HG02981 (cell line): ENCODE results near the gene TGFA.

Source experiments
- ATAC-seq: cut with Tn5 transposase; IDR thresholded peaks from one replicate; pipeline ENCODE4 v1.9.1; 2021; ENCODE audit warnings: mild to moderate bottlenecking, moderate library complexity; ENCODE audit not compliant: unreplicated experiment

The TGFA gene

GRCh38 chr2:70499253-70499652 is 54.4 kb downstream of the TGFA start:
- ATAC-seq: no peak

DNA sequence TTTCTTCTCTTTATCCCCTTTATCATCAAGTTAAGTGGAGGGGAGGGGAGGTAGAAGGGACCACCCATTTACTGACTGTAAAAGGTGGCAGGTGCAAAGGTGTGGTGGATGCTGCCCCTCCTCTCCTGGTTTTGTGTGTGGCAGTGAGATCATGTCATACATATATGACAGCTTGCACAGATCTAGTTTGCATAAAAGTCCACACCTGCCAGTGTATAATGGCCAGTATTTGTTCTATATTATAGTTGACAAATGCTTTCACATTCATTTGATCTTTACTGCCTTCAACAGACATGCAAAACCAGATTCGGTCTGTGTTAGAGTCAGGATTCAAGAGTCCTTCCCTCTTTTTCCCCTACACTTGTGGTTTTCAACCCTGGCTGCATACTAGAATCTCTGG is 55.1 kb downstream of the TGFA start:
- ATAC-seq: no peak

DNA sequence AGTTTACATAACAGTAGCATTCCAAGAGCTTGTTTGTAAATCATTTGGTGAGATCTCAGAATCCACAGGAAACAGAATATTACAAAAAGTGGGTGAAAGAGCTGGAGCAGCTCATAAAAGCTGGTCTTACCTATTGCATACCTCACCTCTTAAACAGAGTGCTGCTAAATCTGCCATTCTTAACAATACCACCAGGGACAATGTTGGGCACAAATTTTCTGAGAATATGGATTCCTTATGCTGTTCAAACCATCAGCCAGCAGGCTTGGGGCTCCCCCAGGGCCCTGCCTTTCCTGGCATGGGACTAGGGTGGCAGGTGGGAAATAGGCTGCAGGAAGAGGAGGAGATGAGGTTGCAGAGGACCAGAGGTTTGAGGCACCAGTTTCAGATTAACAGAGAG is 55.6 kb downstream of the TGFA start:
- no peak for ATAC-seq

GRCh38 chr2:70496819-70497218 is 56.8 kb downstream of the TGFA start:
- ATAC-seq: no peak

GRCh38 chr2:70494293-70494886 is 59.2 kb downstream of the TGFA start:
- ATAC-seq: no peak

DNA sequence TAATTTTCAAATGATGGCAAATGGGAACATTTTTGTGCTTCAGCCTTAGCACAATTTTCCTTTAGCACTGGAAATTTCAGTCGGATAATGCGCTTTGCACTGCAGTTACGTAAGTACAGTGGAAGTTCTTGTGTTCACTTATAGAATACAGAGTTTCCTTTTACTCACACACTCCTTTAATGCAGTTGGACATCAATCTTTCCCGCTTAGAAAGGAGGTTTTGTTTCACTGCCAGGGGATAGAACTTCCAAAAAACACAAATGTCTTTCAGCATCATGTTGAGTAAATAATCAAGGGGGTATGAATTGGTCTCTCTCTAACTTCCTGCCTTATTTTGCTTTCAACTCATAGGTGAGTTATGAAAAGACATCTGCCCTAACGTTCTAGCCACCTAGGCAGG is 63.2 kb downstream of the TGFA start:
- no peak for ATAC-seq

- no peak for ATAC-seq
These were observed 64.5 kb downstream of the TGFA start for GRCh38 chr2:70489165-70489564.

DNA sequence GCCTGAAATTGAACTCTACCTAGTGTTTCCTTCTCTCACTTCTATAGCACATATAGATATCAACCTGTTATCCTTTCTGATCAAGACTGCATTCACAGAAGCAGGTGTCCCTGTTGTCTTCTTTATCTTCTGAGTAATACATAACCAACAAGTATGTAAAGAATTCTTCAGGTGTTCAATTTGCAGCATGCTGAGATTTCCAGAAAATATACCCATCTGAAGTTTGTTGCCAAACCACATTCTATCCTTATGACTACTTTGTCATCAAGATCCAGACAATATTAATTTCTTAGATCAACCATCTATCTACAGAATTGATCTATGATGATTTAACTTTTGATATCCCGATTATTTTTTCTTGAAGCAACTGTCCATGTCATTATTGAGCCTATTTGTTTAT is 69.5 kb downstream of the TGFA start:
- ATAC-seq: no peak

DNA sequence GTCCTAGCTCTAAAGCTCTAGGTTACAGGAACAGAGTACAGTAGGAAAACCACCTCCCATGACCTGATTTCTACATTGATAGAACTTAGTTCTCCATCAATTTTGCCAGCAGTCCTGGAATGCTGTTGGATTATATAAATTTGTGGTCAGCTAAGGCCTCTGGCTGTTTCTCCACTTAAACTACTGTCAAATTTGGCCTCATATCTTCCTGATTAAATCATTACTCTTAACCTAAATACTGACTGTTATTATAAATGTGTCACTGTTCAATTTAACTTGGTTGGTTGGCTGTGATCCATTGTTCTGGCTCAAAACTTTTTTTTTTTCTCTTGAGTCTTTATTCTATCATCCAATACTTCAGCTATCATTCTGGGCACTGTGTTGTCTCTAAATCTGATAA is 71.2 kb downstream of the TGFA start:
- ATAC-seq: no peak

GRCh38 chr2:70480468-70480867 is 73.2 kb downstream of the TGFA start:
- no peak for ATAC-seq

DNA sequence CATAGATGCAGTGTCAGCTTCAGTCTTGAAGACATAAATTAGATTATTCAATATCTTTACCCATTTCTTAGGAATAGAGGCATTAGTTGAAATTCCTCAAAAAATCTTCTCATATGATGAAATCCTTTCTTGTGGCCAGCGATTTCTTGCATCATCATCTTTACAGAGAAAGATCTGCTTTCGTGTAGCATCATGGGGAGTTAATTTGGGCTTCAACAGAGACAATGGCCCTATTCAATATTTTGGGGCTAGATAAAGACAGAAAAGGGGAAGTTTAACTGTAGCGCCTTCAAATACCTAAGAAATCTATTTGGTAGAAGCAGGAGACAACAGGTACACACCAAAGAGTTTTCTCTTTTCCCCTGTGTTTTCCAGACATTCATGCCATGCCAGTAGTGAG is 73.8 kb downstream of the TGFA start:
- ATAC-seq: no peak

- no peak for ATAC-seq
These were observed 76.2 kb downstream of the TGFA start for GRCh38 chr2:70477441-70477844.

- ATAC-seq: no peak
These were observed 78.4 kb downstream of the TGFA start for GRCh38 chr2:70475266-70475665.

DNA sequence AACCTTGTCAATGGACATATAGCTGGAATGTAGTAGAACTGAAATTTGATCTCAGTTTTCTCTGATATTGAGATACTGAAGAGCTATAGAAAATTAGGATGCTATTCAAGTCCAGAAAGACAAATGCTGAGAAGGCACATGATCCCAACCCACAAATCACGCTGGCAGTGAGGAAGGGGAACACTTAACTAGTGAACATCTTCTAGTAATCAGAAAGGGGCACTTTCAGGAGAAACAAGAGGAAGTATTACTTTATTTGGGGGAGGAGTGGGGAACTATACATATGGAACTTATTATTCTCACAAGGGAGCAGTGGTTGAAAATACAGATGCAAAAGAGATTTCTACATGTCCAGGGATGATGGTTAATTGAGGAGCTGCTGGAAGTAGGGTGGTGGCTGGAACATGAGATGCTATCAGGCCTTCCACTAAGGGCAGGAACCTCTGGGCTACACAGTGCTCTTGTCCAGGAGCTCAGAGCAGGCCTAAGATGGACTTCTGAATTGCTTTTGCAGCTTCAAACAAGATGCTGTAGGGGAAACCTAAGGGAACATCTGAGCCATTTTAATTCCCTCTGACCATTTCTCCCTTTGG is 79.3 kb downstream of the TGFA start:
- ATAC-seq: no peak

DNA sequence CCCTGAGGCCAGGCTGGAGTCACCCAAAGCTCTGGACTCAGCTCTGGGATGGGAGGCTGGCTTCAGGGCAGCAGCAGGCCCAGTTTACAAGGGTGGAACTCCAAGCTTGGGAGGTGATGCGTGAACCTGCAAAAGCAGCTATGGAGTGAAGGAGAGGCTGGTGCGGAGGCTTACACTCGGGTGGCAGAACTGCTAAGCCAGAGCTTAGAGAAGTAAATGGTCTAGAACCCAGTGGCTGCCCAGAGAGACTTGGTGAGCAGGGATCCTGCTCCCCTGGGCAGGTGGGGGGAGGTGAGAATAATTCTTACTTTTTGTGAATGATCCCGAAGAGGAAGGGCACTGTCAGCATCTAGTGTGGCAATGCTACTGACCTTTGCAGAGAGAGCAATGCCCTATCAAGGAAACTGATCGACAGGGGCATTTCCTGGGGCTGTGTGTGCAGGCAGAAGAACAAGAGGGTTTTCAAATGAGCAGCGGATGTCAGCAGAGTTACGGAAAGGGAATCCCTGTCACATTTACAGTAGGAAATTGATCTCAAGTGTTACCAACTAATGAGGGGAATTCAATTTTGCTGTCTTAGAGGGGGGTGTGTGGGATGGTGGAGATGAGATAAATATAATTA is 80.4 kb downstream of the TGFA start:
- no peak for ATAC-seq

DNA sequence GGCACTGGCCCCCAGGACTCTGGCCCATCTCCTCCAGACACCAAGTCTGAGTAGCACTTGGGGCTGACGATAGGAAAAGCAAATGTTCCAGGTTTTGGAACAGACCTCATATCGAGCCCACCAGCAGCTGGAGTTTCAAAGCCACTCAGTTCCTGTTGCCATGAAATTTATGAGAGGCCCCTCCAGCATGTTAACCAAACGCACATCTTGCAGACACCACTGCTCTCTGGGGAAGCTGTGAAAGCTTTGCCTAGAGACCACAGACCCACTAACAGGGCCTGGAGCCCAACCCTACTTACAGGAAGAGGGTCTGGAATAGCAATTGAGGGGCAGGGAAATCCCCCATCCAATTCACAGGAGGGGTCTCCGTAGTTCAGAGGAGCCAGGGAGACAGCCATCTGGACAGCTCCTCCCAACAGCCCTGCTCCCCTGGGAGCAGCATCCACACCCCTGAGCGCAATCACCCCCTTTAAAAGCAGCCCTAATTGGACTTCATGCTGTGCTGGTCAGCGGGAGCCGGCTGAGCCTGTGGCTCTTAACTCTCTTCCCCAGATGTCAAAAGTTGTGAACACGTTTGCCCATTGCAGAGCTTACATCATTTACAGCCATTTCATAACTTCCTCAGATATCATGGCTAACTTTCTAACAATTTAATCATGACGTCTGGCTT is 81.3 kb downstream of the TGFA start:
- ATAC-seq: no peak

- ATAC-seq: no peak
These were observed 82.5 kb downstream of the TGFA start for GRCh38 chr2:70471129-70471528.

DNA sequence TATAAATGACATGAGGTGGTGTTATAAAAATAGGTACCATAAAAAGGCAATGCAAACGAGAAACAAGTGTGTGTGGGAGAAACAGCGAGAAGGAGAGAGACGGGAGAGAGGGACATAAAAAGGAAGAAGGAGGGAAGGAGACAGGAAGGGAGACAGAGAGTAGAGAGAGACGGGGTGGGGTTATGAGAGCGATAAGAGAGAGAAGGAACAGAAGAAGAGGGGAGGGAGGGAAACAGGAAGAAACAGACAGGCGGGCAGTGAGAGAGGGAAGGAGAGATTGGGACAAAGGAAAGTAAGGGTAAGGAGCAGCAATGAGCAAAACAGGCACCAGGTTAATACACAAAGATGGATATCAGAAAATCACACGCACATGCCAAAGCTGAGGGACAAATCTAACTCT is 83.7 kb downstream of the TGFA start:
- no peak for ATAC-seq

DNA sequence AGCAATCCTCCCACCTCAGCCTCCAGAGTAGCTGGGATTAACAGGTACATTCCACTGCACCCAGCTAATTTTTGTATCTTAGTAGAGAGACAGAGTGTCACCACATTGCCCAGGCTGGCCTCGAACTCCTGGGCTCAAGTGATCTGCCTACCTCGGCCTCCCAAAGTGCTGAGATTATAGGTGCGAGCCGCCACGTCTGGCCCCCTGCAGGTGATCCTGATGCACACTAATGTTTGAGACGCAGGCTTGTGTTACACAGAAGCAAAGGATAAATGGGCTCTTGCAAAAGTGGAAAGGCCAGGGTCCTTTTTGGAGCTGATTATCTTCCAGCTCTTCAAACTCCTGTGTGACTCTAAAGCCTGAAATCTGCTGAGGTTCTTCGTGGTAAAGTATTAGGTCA is 84.2 kb downstream of the TGFA start:
- ATAC-seq: no peak

DNA sequence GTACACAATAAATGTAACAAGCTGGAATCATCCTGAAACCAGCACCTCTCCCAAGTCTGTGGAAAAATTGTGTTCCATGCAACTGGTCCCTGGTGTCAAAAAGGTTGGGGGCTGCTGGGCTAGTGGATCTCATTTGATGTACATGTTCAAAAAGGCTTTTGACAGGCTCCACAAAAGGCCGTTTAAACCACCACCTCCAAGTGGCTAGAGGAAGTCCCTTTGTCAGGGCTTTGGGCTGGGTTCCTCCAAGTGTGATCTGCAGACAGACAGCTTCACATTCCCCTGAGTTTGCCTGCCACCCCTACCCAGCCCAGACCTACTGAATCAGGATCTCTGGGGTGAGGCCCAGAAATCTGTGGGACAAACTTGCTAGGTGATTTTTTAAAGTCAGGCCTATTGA is 84.7 kb downstream of the TGFA start:
- ATAC-seq: no peak

GRCh38 chr2:70467831-70468779 is 85.5 kb downstream of the TGFA start:
- ATAC-seq: no peak
